Measurements from ENCODE around the gene GOLGA6L10. TPM values are rescaled to one million over a fixed set of nuclear protein-coding genes. Genes with fewer than 3 reads are reported as not detected.

GOLGA6L10 gene
- total and polyA plus RNA-seq, 2 of the 4 experiments (the other 2 are of a cell fraction) = under 0.01 to 0.79 TPM

- H4K20me1 ChIP-seq (ENCODE audit: insufficient read depth, low read length) = no peaks in the 10 kb centered on the region
- ChIA-PET POLR2A (ENCODE audit: unreplicated experiment) (no interaction called here), CTCF (interaction anchor here (1.0 kb wide), 1 partner anchor 12 kb away, joined by 4 read pairs; no protein-coding TSS in a partner anchor)
- H2BK5ac ChIP-seq (ENCODE audit: low read depth, low read length, poor library complexity, severe bottlenecking) = no peak overlapping the region
- no peak overlapping the region for H3K27ac ChIP-seq (ENCODE audit: insufficient read depth, low read length)
- H3K36me3 ChIP-seq (ENCODE audit: control insufficient read depth, insufficient read depth, low read length) = no peaks in the 10 kb centered on the region
- peaks cover 14% of the 10 kb centered on the region for H3K27me3 ChIP-seq (ENCODE audit: control insufficient read depth, insufficient read depth, low read length)
- H3K23ac ChIP-seq (ENCODE audit: low read depth, low read length) = no peak overlapping the region
- H2BK20ac ChIP-seq (ENCODE audit: low read depth, low read length) = no peak overlapping the region
- no peak overlapping the region for H2AK9ac ChIP-seq (replicated peaks; ENCODE audit: low read depth, low read length, poor library complexity)
- no peak overlapping the region for H3K18ac ChIP-seq (ENCODE audit: low read depth, low read length)
- peak overlapping the region; percentile 67 for H2AFZ ChIP-seq (replicated peaks; ENCODE audit: low read length, poor library complexity)
- in situ Hi-C loops (cut with MboI; ENCODE audit: low sequenced_read_pairs) (no loop called here), dilution Hi-C loops (cut with HindIII; ENCODE audit: low sequenced_read_pairs, unreplicated experiment) (no loop called here), intact Hi-C loops (cut with micrococcal nuclease) (no loop called here)
- WGBS, 2 experiments (ENCODE audit: extremely low coverage in 2 of 2, insufficient read length in 1 of 2) = 26% methylated on average over 12 of the region's 44 CpGs; no CpG with 5 or more reads in 1 of the 2 experiments
- H3K79me1 ChIP-seq (ENCODE audit: low read depth in 1 of 2, low read length in 2 of 2) = no peaks in the 10 kb centered on the region
- H2BK15ac ChIP-seq (ENCODE audit: low read depth, low read length) = no peak overlapping the region
- H2BK120ac ChIP-seq (ENCODE audit: low read depth, low read length) = no peak overlapping the region
- H3K56ac ChIP-seq (ENCODE audit: extremely low read depth, insufficient read depth, low read length) = no peak overlapping the region
- no peak overlapping the region; the same call in 1 of the 2 replicates for H3K4me2 ChIP-seq (ENCODE audit: low read depth, low read length)
- no peak overlapping the region for H4K8ac ChIP-seq (ENCODE audit: low read depth in 2 of 2, low read length in 2 of 2)
- no peak overlapping the region for H2AK5ac ChIP-seq (ENCODE audit: low read depth, low read length)
- TF ChIP-seq NFE2L2 (IDR thresholded peaks at IDR 0.05; ENCODE audit: low read depth, low read length) (no peak), ELK1 (IDR thresholded peaks at IDR 0.05; ENCODE audit: borderline replicate concordance, low read depth, low read length) (no peak), RFX5 (IDR thresholded peaks at IDR 0.05; ENCODE audit: low read depth, low read length) (no peak), CEBPB (IDR thresholded peaks at IDR 0.05; ENCODE audit: low read depth, low read length) (no peak), BHLHE40 (IDR thresholded peaks at IDR 0.05; ENCODE audit: low read depth, low read length) (no peak), POLR2A (IDR thresholded peaks at IDR 0.05; ENCODE audit: low read depth, low read length) (no peak), MXI1 (IDR thresholded peaks at IDR 0.05; ENCODE audit: borderline replicate concordance, low read depth, low read length) (no peak), RCOR1 (IDR thresholded peaks at IDR 0.05; ENCODE audit: insufficient replicate concordance, low read length) (no peak), RAD21 (IDR thresholded peaks at IDR 0.05; ENCODE audit: low read length) (no peak), MAZ (IDR thresholded peaks at IDR 0.05; ENCODE audit: borderline replicate concordance, low read depth, low read length) (no peak), CTCF (conservative IDR thresholded peaks at IDR 0.05; ENCODE audit: low read depth, low read length) (no peak), FOS (IDR thresholded peaks at IDR 0.05; ENCODE audit: low read depth, low read length) (no peak), SMC3 (IDR thresholded peaks at IDR 0.05; ENCODE audit: low read depth, low read length) (no peak)
- H4K5ac ChIP-seq (ENCODE audit: low read depth, low read length) = no peak overlapping the region
- no peaks in the 10 kb centered on the region for H3K9me3 ChIP-seq (ENCODE audit: control insufficient read depth, insufficient read depth, low read length)
- ATAC-seq (ENCODE audit: low read depth) = no peak
- no peak overlapping the region for H3K14ac ChIP-seq (replicated peaks; ENCODE audit: low read depth, low read length)
- no peak overlapping the region for H3K4me3 ChIP-seq (ENCODE audit: insufficient read depth, low read depth, low read length)
- DNase-seq = no peak
- no peak overlapping the region for H3K9ac ChIP-seq (ENCODE audit: low read depth, low read length)
- no peaks in the 10 kb centered on the region for H3K4me1 ChIP-seq (ENCODE audit: control insufficient read depth, insufficient read depth, low read length)
- BruUV-seq (replicated peaks) = no TSS peak
- no peak overlapping the region for H4K91ac ChIP-seq (ENCODE audit: insufficient read depth, low read depth, low read length)
- no peaks in the 10 kb centered on the region; the same call in 1 of the 2 replicates for H3K9me1 ChIP-seq (ENCODE audit: insufficient read depth, low read length)
- no peak overlapping the region for H3K4ac ChIP-seq (ENCODE audit: low read depth, low read length)
These were observed 50.8 kb downstream of the GOLGA6L10 start for GRCh38 chr15:82298520-82298919.
